ENCODE data around the gene C2orf92.

Gene C2orf92

GRCh38 chr2:97730245-97730644 lies 60.7 kb downstream of the C2orf92 start:
- DNase-seq (ENCODE audit: low read depth in 3 of 3) = no peak

GRCh38 chr2:97731274-97732020 lies 61.9 kb downstream of the C2orf92 start:
- no peak for DNase-seq (ENCODE audit: low read depth in 3 of 3)

GRCh38 chr2:97732436-97733340 lies 63.2 kb downstream of the C2orf92 start:
- DNase-seq (ENCODE audit: low read depth in 3 of 3) = no peak

- DNase-seq (ENCODE audit: low read depth in 3 of 3) = no peak
These were observed 64.0 kb downstream of the C2orf92 start for GRCh38 chr2:97733341-97734035.

- no peak for DNase-seq (ENCODE audit: low read depth in 3 of 3)
These were observed 64.8 kb downstream of the C2orf92 start for GRCh38 chr2:97734061-97735051.

- DNase-seq (ENCODE audit: low read depth in 3 of 3) = no peak
These were observed 65.6 kb downstream of the C2orf92 start for GRCh38 chr2:97735161-97735561.

- DNase-seq (ENCODE audit: low read depth in 3 of 3) = no peak
These were observed 66.7 kb downstream of the C2orf92 start for GRCh38 chr2:97736185-97736584.

GRCh38 chr2:97736608-97737330 lies 67.3 kb downstream of the C2orf92 start:
- DNase-seq (ENCODE audit: low read depth in 3 of 3) = no peak

- DNase-seq (ENCODE audit: low read depth in 3 of 3) = no peak
These were observed 68.1 kb downstream of the C2orf92 start for GRCh38 chr2:97737421-97738178.

GRCh38 chr2:97738179-97739019 lies 68.9 kb downstream of the C2orf92 start:
- DNase-seq (ENCODE audit: low read depth in 3 of 3) = no peak

- no peak for DNase-seq (ENCODE audit: low read depth in 3 of 3)
These were observed 69.7 kb downstream of the C2orf92 start for GRCh38 chr2:97739020-97739892.

- DNase-seq (ENCODE audit: low read depth in 3 of 3) = no peak
These were observed 70.4 kb downstream of the C2orf92 start for GRCh38 chr2:97739893-97740245.

- peak in 1 of 3 experiments; percentile 42 for DNase-seq (ENCODE audit: low read depth in 3 of 3)
These were observed 71.2 kb downstream of the C2orf92 start for GRCh38 chr2:97740590-97741182.

- no peak for DNase-seq (ENCODE audit: low read depth in 3 of 3)
These were observed 71.7 kb downstream of the C2orf92 start for GRCh38 chr2:97741251-97741650.

- no peak for DNase-seq (ENCODE audit: low read depth in 3 of 3)
These were observed 72.2 kb downstream of the C2orf92 start for GRCh38 chr2:97741686-97742085.

GRCh38 chr2:97742381-97742847 lies 72.9 kb downstream of the C2orf92 start:
- no peak for DNase-seq (ENCODE audit: low read depth in 3 of 3)

- no peak for DNase-seq (ENCODE audit: low read depth in 3 of 3)
These were observed 74.4 kb downstream of the C2orf92 start for GRCh38 chr2:97743913-97744312.

Measured in stimulated activated CD4-positive, alpha-beta T cell treated with anti-CD3 and anti-CD28 coated beads, TNF-alpha, amount 100 ng/mL, for 24 hours (primary cell).